ENCODE measurements around the gene EML4. TPM values are rescaled to one million over a fixed set of nuclear protein-coding genes. Genes with fewer than 3 reads are reported as not detected.

EML4 gene
- total RNA-seq, 1 donor, result 178 TPM

DNA sequence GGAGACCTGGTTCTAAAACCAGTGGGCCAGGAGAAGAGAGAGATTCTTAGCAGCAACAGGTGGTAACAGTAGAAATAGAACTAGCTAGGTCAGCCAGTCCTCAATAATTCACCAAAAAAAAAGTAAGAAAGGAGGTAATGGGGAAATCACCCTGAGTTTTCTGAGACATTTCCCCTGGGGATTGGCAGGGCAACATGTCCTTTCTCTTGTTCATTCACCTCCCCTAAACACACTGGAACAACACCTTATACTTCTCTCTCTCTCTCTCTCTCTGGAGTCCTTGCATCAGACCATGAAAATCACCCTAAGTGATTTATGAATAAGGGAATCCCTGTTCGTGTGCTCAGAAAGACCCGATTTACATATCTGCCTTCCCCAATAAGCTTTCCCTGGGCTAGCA lies 127.1 kb downstream of the EML4 start:
- Histone ChIP-seq H3K9me3 (ENCODE audit: low read depth, low read length) (no peaks in the 10 kb centered on the region), H3K27me3 (ENCODE audit: insufficient read depth, low read length) (no peaks in the 10 kb centered on the region), H3K4me1 (ENCODE audit: insufficient read depth, low read length) (peaks cover 4% of the 10 kb centered on the region), H3K4me3 (ENCODE audit: low read length) (no peak overlapping the region)

DNA sequence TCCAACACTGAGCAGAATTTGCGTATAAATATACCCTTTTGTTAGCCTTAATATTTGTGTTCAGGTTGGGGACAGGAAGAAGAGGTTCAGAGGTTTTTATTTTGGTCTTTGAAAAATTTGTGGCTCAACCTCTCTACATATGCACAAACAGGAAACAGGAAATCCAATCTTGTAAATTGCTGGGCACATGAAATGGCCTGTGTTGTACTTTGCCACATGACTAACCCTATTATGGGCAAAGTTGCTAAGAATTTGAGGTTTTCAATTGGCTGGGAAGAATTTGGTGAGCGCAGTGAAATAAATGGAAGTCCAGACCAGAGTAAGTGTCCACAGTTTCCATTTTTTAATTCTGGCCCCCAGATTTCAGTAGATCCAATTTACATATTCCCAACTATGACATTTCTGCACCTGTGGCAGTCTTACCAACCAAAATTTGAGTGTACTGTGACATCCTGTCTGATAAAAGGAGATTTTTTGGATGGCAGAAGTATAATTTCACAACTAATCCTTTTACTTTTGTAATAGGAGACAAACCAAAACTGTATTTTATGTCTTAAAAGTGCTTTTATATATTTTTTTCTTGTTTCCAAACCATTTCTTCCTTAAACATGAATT lies 128.3 kb downstream of the EML4 start:
- H3K27me3 ChIP-seq (ENCODE audit: insufficient read depth, low read length), result no peaks in the 10 kb centered on the region
- H3K9me3 ChIP-seq (ENCODE audit: low read depth, low read length), result no peaks in the 10 kb centered on the region
- peaks cover 4% of the 10 kb centered on the region for H3K4me1 ChIP-seq (ENCODE audit: insufficient read depth, low read length)
- H3K4me3 ChIP-seq (ENCODE audit: low read length), result no peak overlapping the region

DNA sequence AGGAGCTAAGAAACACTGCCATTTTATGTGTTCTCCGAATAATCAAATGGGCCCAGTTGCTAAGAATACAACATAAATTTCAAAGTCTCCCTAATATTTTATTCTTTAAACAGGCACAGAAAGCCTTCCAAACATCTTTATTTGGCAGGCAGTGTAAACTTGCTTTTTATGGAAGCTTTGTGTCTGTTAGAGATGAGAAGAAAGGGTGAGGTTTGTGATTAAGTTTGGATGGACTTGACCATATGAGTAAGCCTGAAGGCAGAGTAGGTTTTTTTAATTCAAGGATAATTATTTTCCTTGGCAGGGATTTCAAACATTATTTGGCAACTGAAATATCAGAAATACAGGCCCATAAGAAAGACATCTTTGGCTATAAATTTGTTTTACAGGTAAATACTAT lies 129.0 kb downstream of the EML4 start:
- Histone ChIP-seq H3K9me3 (ENCODE audit: low read depth, low read length) (no peaks in the 10 kb centered on the region), H3K4me1 (ENCODE audit: insufficient read depth, low read length) (peaks cover 4% of the 10 kb centered on the region), H3K27me3 (ENCODE audit: insufficient read depth, low read length) (no peaks in the 10 kb centered on the region), H3K4me3 (ENCODE audit: low read length) (no peak overlapping the region)

DNA sequence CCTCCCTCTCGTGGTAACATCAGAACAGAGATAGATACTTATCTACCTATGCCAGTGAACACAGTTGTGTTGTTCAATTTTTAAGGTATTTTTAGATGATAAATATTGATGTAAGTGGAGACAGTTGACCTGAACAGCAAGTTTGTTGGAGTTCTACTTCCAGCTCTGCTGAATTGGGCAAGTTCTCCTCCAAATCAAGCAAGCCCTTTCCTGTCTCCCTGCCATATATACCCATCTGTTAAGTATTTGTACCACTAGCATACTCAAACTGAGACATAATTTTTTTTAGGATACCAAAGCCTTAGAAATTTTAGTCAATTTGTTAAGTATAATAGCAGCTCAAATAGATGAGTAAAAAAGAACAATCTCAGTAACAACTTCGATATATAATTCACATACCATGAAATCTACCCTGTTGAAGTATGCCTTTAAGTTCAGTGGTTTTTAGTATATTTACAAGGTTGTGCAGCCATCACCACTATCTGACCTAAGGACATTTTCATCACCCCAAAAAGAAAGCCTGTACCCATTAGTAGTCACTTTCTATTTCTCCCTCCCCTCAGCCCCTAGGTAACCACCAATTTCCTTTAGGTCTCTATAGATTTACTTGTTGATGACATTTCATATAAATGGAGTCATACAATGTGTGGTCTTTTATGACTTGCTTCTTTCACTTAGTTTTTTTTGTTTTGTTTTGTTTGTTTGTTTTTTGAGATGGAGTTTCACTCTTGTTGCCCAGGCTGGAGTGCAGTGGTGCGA lies 130.0 kb downstream of the EML4 start:
- no peak overlapping the region for H3K4me3 ChIP-seq (ENCODE audit: low read length)

DNA sequence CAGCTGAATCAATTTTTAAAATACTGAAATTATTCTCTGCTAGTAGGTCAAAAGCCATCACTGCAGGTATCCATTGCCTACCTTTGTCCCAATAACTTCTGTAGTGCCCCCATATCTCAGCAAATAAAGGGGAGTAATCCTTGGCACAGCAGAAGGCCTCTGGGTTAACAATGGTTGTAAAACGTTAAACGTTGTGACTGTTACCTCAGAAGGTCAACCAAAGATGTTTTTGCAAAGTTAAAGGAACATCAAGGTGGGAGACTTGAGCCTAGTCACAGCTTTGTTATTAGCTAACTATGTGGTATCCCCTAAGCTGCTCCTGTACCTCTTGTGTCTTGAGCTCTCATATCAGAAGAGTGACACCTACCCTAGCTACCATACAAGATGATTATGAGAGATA lies 131.4 kb downstream of the EML4 start:
- Histone ChIP-seq H3K27me3 (ENCODE audit: insufficient read depth, low read length) (no peaks in the 10 kb centered on the region), H3K4me3 (ENCODE audit: low read length) (no peak overlapping the region), H3K9me3 (ENCODE audit: low read depth, low read length) (no peaks in the 10 kb centered on the region), H3K4me1 (ENCODE audit: insufficient read depth, low read length) (peaks cover 4% of the 10 kb centered on the region)

More for the DNA sequence above, 130.0 kb downstream of the EML4 start:
- Histone ChIP-seq H3K9me3 (ENCODE audit: low read depth, low read length) (no peaks in the 10 kb centered on the region), H3K27me3 (ENCODE audit: insufficient read depth, low read length) (no peaks in the 10 kb centered on the region), H3K4me1 (ENCODE audit: insufficient read depth, low read length) (peaks cover 4% of the 10 kb centered on the region)

DNA sequence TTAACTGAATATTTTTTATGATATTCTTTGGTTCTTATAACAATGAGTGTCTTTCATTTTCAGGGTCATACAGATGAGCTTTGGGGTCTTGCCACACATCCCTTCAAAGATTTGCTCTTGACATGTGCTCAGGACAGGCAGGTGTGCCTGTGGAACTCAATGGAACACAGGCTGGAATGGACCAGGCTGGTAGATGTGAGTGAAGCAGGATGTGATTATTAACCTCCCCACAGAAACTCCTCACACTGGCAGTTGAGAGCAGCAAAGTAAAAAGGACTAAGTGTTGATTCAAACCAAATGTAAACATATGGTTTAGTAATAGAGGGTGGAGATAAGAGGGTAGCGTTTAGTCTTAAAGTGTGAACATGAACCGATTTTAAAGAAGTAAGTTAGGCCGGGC lies 134.1 kb downstream of the EML4 start:
- Histone ChIP-seq H3K4me1 (ENCODE audit: insufficient read depth, low read length) (no peaks in the 10 kb centered on the region), H3K27me3 (ENCODE audit: insufficient read depth, low read length) (no peaks in the 10 kb centered on the region), H3K9me3 (ENCODE audit: low read depth, low read length) (no peaks in the 10 kb centered on the region), H3K4me3 (ENCODE audit: low read length) (no peak overlapping the region)

DNA sequence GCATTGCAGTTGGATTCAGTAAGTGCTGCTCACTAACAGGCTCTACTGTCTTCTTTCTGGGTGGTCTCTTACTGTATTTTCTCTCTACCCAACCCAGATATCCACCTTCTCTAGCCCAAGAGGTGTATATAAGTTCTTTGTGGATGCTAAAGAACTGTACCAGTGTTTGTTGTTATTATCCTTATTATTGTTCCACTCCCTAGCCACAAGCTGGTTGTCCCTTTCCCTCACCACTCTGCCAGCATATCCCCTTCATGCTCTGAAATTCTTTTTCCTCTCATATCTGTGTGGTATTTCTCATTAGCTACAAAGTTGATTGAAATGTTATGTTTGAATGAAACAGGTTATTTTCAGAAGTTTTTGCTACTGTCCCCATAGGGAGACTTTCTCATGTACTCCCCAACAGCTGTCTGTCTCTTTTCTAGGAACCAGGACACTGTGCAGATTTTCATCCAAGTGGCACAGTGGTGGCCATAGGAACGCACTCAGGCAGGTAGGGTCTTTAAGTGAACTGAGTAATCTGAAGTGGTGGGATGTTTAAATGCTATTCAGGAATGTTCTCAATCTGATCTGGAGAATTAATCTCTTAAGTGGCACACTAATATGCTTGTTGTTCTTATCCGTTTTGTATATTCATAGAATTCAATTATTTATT lies 135.0 kb downstream of the EML4 start:
- Histone ChIP-seq H3K4me3 (ENCODE audit: low read length) (no peak overlapping the region), H3K9me3 (ENCODE audit: low read depth, low read length) (no peaks in the 10 kb centered on the region), H3K4me1 (ENCODE audit: insufficient read depth, low read length) (no peaks in the 10 kb centered on the region), H3K27me3 (ENCODE audit: insufficient read depth, low read length) (no peaks in the 10 kb centered on the region)

DNA sequence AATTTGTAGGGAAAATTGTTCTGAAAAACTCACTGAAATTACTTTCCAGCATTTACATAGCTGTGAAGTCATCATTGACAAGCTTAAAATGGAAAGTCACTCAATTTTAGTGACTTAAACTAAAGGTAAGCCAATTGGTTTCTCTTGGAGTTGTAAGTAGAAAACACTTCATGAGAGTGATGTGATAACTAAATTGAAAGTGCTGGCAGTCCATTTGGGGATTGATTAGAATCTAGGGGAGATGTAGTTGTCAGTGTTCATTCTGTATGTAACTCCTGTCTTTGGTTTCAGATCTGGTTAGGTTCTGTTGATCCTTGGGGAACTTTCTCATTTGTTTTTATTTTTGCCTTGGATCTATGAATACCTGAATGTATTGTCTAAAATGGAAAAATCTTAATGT lies 138.0 kb downstream of the EML4 start:
- H3K4me1 ChIP-seq (ENCODE audit: insufficient read depth, low read length), result no peaks in the 10 kb centered on the region
- H3K4me3 ChIP-seq (ENCODE audit: low read length), result no peak overlapping the region
- no peaks in the 10 kb centered on the region for H3K9me3 ChIP-seq (ENCODE audit: low read depth, low read length)
- no peaks in the 10 kb centered on the region for H3K27me3 ChIP-seq (ENCODE audit: insufficient read depth, low read length)

DNA sequence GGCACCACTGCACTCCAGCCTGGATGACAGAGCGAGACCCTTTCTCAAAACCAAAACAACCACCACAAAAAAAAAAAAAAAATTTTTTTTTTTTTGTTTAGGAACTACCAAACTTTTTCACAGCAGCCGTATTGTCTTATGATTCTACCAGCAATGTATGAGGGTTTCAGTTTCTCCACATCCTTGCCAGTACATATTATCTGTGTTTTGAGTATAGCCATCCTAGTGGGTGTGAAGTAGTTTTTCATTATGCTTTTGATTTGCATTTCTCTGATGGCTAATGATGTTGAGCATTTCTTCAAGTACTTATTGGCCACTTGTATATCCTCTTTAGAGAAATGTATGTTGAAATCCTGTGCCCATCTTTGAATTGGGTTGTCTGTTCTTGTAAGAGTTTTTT lies 140.2 kb downstream of the EML4 start:
- Histone ChIP-seq H3K27me3 (ENCODE audit: insufficient read depth, low read length) (no peaks in the 10 kb centered on the region), H3K4me3 (ENCODE audit: low read length) (no peak overlapping the region), H3K4me1 (ENCODE audit: insufficient read depth, low read length) (no peaks in the 10 kb centered on the region), H3K9me3 (ENCODE audit: low read depth, low read length) (no peaks in the 10 kb centered on the region)

DNA sequence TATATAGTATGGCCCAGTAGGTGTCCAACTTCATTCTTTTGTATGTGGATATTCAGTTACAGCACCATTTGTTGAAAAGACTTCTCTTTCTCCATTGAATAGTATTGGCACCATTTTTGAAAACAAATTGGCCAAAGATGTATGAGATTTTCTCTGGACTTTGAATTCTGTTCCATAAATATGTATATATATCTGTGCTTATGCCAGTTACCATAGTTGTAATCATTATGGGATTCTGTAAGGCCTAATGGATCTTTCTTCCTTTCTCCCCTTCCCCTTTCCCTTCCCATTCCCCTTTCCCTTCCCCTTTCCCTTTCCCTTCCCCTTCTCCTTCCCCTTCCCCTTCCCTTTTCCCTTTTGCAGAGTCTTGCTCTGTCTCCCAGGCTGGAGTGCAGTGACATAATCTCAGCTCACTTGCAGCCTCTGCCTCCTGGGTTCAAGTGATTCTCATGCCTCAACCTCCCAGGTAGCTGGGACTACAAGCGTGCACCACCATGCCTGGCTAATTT lies 140.9 kb downstream of the EML4 start:
- H3K27me3 ChIP-seq (ENCODE audit: insufficient read depth, low read length), result no peaks in the 10 kb centered on the region

DNA sequence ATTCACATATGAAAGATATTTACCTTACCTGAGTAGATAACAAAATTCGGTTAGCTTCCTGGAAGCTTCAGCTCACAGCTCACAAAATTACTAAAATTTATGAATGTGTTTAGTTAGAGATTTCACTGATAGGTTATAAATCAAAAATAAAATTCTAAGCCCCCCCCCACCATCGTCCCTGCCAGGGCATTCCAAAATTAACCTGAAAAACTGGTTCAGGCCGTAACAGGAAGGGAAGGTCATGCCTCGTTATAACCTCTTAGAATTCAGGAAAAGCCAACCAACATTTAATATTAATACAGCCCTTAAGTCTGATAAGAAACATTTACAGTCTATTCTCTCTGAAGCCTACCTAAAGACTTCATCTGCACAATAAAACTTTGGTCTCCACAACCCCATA lies 143.0 kb downstream of the EML4 start:
- Histone ChIP-seq H3K4me1 (ENCODE audit: insufficient read depth, low read length) (peaks cover 14% of the 10 kb centered on the region), H3K27me3 (ENCODE audit: insufficient read depth, low read length) (no peaks in the 10 kb centered on the region), H3K4me3 (ENCODE audit: low read length) (no peak overlapping the region), H3K9me3 (ENCODE audit: low read depth, low read length) (no peaks in the 10 kb centered on the region)

More for the DNA sequence above, 140.9 kb downstream of the EML4 start:
- Histone ChIP-seq H3K4me3 (ENCODE audit: low read length) (no peak overlapping the region), H3K9me3 (ENCODE audit: low read depth, low read length) (no peaks in the 10 kb centered on the region), H3K4me1 (ENCODE audit: insufficient read depth, low read length) (peaks cover 6% of the 10 kb centered on the region)

DNA sequence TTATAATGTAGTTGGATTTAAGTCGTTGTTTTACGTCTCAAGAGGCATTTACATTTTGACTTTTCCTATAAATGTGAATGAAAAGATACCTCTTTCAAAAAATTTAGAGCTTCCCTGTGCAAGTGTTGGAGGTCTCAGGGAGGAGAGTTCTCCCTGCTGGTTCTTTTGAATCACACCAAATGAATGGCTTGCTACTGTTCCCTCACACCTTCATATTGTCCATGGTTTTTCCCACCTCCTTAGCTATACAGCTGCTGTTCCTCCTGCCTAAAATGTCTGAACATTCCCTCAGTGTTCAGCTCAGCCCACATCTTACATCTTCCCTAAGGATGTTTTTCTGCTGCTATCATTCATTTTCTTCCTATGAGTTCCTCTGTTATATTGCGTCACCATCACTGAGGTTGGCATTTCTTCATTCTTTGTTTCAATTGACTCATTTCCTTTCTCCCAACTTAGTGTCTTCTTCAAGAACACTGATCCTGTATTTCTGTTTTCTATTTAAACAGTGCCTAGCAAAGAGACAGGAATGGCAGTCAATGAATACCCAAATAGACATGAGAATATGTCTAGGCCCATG lies 145.8 kb downstream of the EML4 start:
- no peaks in the 10 kb centered on the region for H3K9me3 ChIP-seq (ENCODE audit: low read depth, low read length)
- no peak overlapping the region for H3K4me3 ChIP-seq (ENCODE audit: low read length)
- peaks cover 14% of the 10 kb centered on the region for H3K4me1 ChIP-seq (ENCODE audit: insufficient read depth, low read length)
- no peaks in the 10 kb centered on the region for H3K27me3 ChIP-seq (ENCODE audit: insufficient read depth, low read length)

DNA sequence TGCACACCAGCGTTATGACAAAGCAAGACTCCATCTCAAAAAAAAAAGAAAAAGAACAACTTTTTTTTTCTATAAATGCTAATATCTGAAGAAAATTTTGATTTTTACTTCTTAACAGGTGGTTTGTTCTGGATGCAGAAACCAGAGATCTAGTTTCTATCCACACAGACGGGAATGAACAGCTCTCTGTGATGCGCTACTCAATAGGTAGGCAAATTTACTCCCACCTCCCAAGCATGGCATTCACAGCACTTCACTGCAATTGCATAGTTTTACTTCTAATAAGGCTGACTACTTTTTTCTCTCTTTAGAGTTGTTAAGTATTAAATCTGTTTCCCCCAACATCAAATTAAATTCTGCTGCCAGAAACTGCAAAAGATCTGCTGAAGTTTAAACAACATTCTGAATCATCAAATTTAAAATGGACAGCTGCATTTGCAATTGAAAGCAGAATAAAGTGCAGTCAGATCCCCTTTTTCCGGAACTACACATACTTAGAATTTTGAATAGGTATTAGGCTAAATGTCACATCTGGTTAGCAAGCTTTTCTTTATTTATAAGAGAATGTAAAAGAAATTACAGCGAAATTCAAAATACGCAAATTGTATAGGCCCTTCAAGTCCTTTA lies 146.8 kb downstream of the EML4 start:
- no peaks in the 10 kb centered on the region for H3K27me3 ChIP-seq (ENCODE audit: insufficient read depth, low read length)
- H3K4me3 ChIP-seq (ENCODE audit: low read length), result no peak overlapping the region
- peaks cover 14% of the 10 kb centered on the region for H3K4me1 ChIP-seq (ENCODE audit: insufficient read depth, low read length)
- no peaks in the 10 kb centered on the region for H3K9me3 ChIP-seq (ENCODE audit: low read depth, low read length)

DNA sequence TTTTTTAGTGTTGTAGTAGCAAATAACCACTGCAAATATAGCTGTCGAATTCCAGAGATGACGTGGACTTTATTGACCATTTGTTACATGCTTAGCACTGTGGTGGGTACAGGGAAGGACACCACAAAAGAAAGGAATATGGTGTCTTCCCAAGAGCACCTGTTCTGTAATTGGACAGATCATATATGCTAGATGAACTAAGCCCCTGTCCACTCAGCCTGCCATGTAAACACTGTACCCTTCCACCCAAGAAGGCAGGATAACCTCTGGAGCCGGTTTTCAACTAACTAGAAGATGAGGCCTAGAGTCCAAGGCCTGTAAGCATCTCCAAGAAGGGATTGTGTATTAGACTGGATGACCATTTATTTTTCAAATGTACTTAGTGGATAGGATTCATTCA lies 147.8 kb downstream of the EML4 start:
- H3K9me3 ChIP-seq (ENCODE audit: low read depth, low read length), result no peaks in the 10 kb centered on the region
- peaks cover 17% of the 10 kb centered on the region for H3K4me1 ChIP-seq (ENCODE audit: insufficient read depth, low read length)
- H3K4me3 ChIP-seq (ENCODE audit: low read length), result no peak overlapping the region
- H3K27me3 ChIP-seq (ENCODE audit: insufficient read depth, low read length), result no peaks in the 10 kb centered on the region

DNA sequence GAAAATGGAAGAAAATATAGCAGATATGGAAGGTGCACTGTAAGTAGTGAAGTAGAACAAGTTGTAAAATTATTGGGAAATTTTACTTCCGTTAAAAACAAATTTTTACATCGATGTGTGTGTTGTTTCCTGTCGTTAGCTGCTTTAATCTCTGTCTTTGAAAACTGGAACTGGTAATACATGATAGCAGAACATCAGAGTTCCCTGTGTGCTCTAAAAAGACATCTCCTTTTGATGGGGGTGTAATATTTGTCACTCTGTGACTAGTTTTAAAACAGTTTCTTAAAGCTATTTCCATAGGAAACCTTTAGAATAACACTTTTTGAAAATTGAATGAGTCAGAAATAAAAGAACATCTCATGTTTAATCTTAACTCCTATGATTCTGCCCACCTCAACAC lies 148.3 kb downstream of the EML4 start:
- H3K9me3 ChIP-seq (ENCODE audit: low read depth, low read length), result no peaks in the 10 kb centered on the region
- no peaks in the 10 kb centered on the region for H3K27me3 ChIP-seq (ENCODE audit: insufficient read depth, low read length)
- no peak overlapping the region for H3K4me3 ChIP-seq (ENCODE audit: low read length)
- H3K4me1 ChIP-seq (ENCODE audit: insufficient read depth, low read length), result peaks cover 17% of the 10 kb centered on the region
